GM12878 (cell line): ENCODE data around the gene STK10. TPM values are rescaled to one million over a fixed set of nuclear protein-coding genes. Genes with fewer than 3 reads are reported as not detected.

ENCODE experiments used
- ATAC-seq: fragments of 200-7000 bp; cut with Tn5 transposase; 3 replicates; pipeline ENCODE4 v1.9.1; 2020; ENCODE audit warnings: mild to moderate bottlenecking, moderate library complexity
- BruUV-seq: library from RNA; stranded (reverse); fragments of 400-500 nt; replicated peaks from 2 replicates; lab custom pipeline; 2021; lab: Mats Ljungman, UMichigan
- CTCF ChIA-PET: fragments of 300-600 bp; sonication (Branson Sonifier 250); formaldehyde crosslinking; extraction: SDS; loops from one replicate; lab custom pipeline; 2021; ENCODE audit warnings: inconsistent platforms; lab: Yijun Ruan, JAX
- POLR2A ChIA-PET: fragments of 350-600 bp; formaldehyde crosslinking; extraction: SDS; loops from one replicate; lab custom pipeline; 2021; ENCODE audit warnings: inconsistent platforms; lab: Charles Lee
- RAD21 ChIA-PET: fragments of 300-600 bp; sonication (Branson Sonifier 250); formaldehyde crosslinking; loops from one replicate; lab custom pipeline; 2023; ENCODE audit warnings: antibody characterized with exemption; ENCODE audit not compliant: unreplicated experiment; lab: Charles Lee
- SMC1A ChIA-PET: fragments of 300-600 bp; sonication (Branson Sonifier 250); formaldehyde crosslinking; loops from one replicate; lab custom pipeline; 2023; ENCODE audit not compliant: unreplicated experiment, uncharacterized antibody; lab: Charles Lee
- DNase-seq: peaks from one replicate; pipeline ENCODE4 v3.0.0-alpha.2; 2011; ENCODE audit warnings: low read depth, low spot score
- FAIRE-seq: peaks from 3 replicates; lab custom pipeline; 2011; peaks lifted over from hg19 to GRCh38; lab: Jason Lieb, UNC
- H2AFZ ChIP-seq: 2 replicates; pipeline ENCODE4 v1.6.0; 2011; ENCODE audit warnings: low read depth, low read length, control low read depth; ENCODE audit not compliant: control insufficient read depth
- H3K27ac ChIP-seq: 2 replicates; pipeline ENCODE4 v1.5.1; 2011; ENCODE audit warnings: control low read depth; ENCODE audit not compliant: control insufficient read depth, insufficient read depth
- H3K27me3 ChIP-seq, 2 experiments: replicated peaks in 1 of 2; 2 replicates each; pipeline versions ENCODE4 v1.6.0 to v1.6.1; 2011; ENCODE audit warnings: low read length in 1 of 2; ENCODE audit not compliant: control insufficient read depth in 2 of 2, insufficient read depth in 2 of 2
- H3K36me3 ChIP-seq, 2 experiments: 2 replicates each; pipeline ENCODE4 v1.5.1; 2011; ENCODE audit warnings: low read length in 1 of 2; ENCODE audit not compliant: control insufficient read depth in 2 of 2, insufficient read depth in 2 of 2
- H3K4me1 ChIP-seq: 2 replicates; pipeline ENCODE4 v1.6.1; 2011; ENCODE audit warnings: mild to moderate bottlenecking, low read length, moderate library complexity, mixed read lengths; ENCODE audit not compliant: control insufficient read depth, insufficient read depth
- H3K4me2 ChIP-seq: 2 replicates; pipeline ENCODE4 v1.6.0; 2011; ENCODE audit warnings: control low read depth; ENCODE audit not compliant: control insufficient read depth, insufficient read depth
- H3K4me3 ChIP-seq: fragments of 200-600 bp; sonication (generic); 2 replicates; pipeline ENCODE4 v1.5.1; 2016
- H3K79me2 ChIP-seq: 2 replicates; pipeline ENCODE4 v1.6.0; 2011; ENCODE audit warnings: low read length; ENCODE audit not compliant: control insufficient read depth, insufficient read depth
- H3K9ac ChIP-seq: 2 replicates; pipeline ENCODE4 v1.8.0; 2011; ENCODE audit warnings: low read length, control low read depth, mixed read lengths; ENCODE audit not compliant: control insufficient read depth, insufficient read depth
- H3K9me3 ChIP-seq: replicated peaks from 3 replicates; pipeline ENCODE4 v1.5.1; 2011; ENCODE audit warnings: mild to moderate bottlenecking, low read length; ENCODE audit not compliant: control insufficient read depth, insufficient read depth
- H4K20me1 ChIP-seq: 2 replicates; pipeline ENCODE4 v1.6.0; 2011; ENCODE audit not compliant: control insufficient read depth, insufficient read depth
- ATF7 ChIP-seq: fragments of 450-650 bp; IDR thresholded peaks from 2 replicates; pipeline ENCODE4 v1.6.1; 2016; ENCODE audit warnings: low read depth, mild to moderate bottlenecking
- CBX3 ChIP-seq: fragments of 200-600 bp; sonication (generic); IDR thresholded peaks from 2 replicates; pipeline ENCODE4 v1.6.1; 2016; ENCODE audit warnings: low read depth, borderline replicate concordance
- CBX5 ChIP-seq: sonication (generic); IDR thresholded peaks from 2 replicates; pipeline ENCODE4 v1.6.1; 2016; ENCODE audit warnings: low read depth, moderate library complexity, mild to moderate bottlenecking, inconsistent platforms
- EZH2 ChIP-seq: IDR thresholded peaks from 2 replicates; pipeline ENCODE4 v1.6.1; 2012; ENCODE audit warnings: low read depth, mild to moderate bottlenecking, control low read depth, inconsistent platforms, low read length, borderline replicate concordance; ENCODE audit not compliant: control insufficient read depth
- HDAC2 ChIP-seq: fragments of 200-600 bp; sonication (generic); IDR thresholded peaks from 2 replicates; pipeline ENCODE4 v1.6.1; 2017
- MTA2 ChIP-seq: fragments of 450-650 bp; IDR thresholded peaks from 2 replicates; pipeline ENCODE4 v1.6.1; 2016; ENCODE audit warnings: low read depth, mild to moderate bottlenecking, moderate library complexity
- RBBP5 ChIP-seq: fragments of 200-600 bp; sonication (generic); conservative IDR thresholded peaks from 2 replicates; pipeline ENCODE4 v1.6.1; 2016
- STAT3 ChIP-seq: IDR thresholded peaks from 2 replicates; pipeline ENCODE4 v1.6.1; 2011; ENCODE audit warnings: low read depth, low read length, improper control_type of control experiment
- YBX1 ChIP-seq: fragments of 450-650 bp; IDR thresholded peaks from 2 replicates; pipeline ENCODE4 v1.6.1; 2016; ENCODE audit warnings: antibody characterized with exemption
- WGBS: methylation state at CpG from one replicate; pipeline ENCODE4 v1.1.6; 2016; ENCODE audit warnings: low lambda C conversion rate; ENCODE audit not compliant: insufficient replicate concordance, insufficient coverage; ENCODE audit errors: missing lambda C conversion rate; 5-methylcytosine and 5-hydroxymethylcytosine counted together
- in situ Hi-C: fragments of 300-500 bp; cut with MboI; formaldehyde crosslinking; loops from 9 replicates; pipeline ENCODE4 v1.14.3; 2018; ENCODE audit warnings: mixed read lengths
- intact Hi-C: fragments of 100-400 bp; cut with micrococcal nuclease; formaldehyde crosslinking; loops from one replicate; pipeline ENCODE4 v1.14.2; 2022; ENCODE audit not compliant: unreplicated experiment
- polyA plus RNA-seq, 11 experiments: library from polyadenylated mRNA; depleted of rRNA in 4 of 11; unstranded in 6 of 11; stranded (reverse) in 5 of 11; fragments of >200 nt; fragmentation: Nextera tagmentation in 4 of 11; fragmentation: Illumina TruSeq in 1 of 11; extraction: Ambion mirVana in 4 of 11; extraction: Trizol in 1 of 11; gene quantifications; 1 replicate in 1 of 11; 2 replicates in 10 of 11; pipeline versions ENCODE4 v1.2.1 to v1.2.3, GENCODE V29; 2011 to 2016; ENCODE audit warnings: inconsistent platforms in 2 of 11, missing spikeins in 2 of 11, low read depth in 1 of 11
- total RNA-seq, 4 experiments: library from RNA; depleted of rRNA in 3 of 4; stranded (reverse); fragments of >200 nt in 3 of 4; fragmentation: Illumina TruSeq in 1 of 4; extraction: Trizol in 1 of 4; gene quantifications; 2 replicates each; pipeline versions ENCODE4 v1.2.1 to v1.2.3, GENCODE V29; 2013 to 2021

Gene STK10
- total and polyA plus RNA-seq, 10 of the 15 experiments (the other 5 are each of a cell fraction or from before 2014, with no cell fraction given), result 14.2 to 96.4 (median 50.6) TPM

DNA sequence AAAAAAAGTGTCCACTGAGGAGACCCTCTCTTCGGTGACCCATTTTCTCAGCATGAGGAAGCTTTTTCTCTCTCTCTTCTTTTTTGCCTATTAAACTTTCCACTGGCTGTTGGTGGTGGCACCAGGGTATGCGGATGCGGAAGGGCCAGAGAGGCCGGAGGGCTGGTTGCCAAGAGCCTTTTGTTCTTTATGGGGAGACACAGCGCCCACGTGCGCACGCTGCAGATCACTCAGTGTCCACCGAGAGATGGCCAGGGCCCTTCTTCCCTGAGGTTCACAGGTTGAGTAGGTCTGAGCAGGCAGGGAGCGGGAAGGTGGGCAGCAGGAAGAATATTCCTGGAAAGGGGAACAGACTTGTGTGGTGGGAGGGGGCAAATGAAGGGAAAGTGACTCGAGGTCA is 69.1 kb downstream of the STK10 start:
- Histone ChIP-seq H3K4me1 (peaks cover 12% of the 10 kb centered on the region), H4K20me1 (0 out of 2 replicates have a peak, but pooled peaks cover 4% of the 10 kb centered on the region), H3K9ac (no peak overlapping the region), H3K27me3 (no peaks in the 10 kb centered on the region), H3K4me2 (no peak overlapping the region), H3K4me3 (no peak overlapping the region), H3K79me2 (peaks cover 8% of the 10 kb centered on the region), H3K36me3 (peaks cover 12 to 25% of the 10 kb centered on the region in 2 experiments), H3K27ac (no peak overlapping the region), H3K9me3 (no peaks in the 10 kb centered on the region; the same call in 2 of the 3 replicates), H2AFZ (no peak overlapping the region)
- DNase-seq (no peak), FAIRE-seq (no peak), ATAC-seq (no peak)
- TF ChIP-seq YBX1 (no peak), HDAC2 (no peak), EZH2 (no peak), MTA2 (no peak), CBX3 (no peak), CBX5 (no peak), RBBP5 (no peak), STAT3 (no peak), ATF7 (no peak)
- ChIA-PET RAD21 (interaction anchor here (1.1 to 1.3 kb wide), 2 partner anchors 61 to 68 kb away, joined by 3 to 4 read pairs; no protein-coding TSS in a partner anchor), SMC1A (interaction anchor here (1.5 kb wide), 1 partner anchor 164 kb away, joined by 3 read pairs; no protein-coding TSS in a partner anchor), POLR2A (interaction anchor here (0.7 kb wide), 1 partner anchor 49 kb away, joined by 3 read pairs; no protein-coding TSS in a partner anchor), CTCF (no interaction called here)
- no TSS peak for BruUV-seq
- in situ Hi-C loops (no loop called here), intact Hi-C loops (no loop called here)
- WGBS, result 92% methylated on average over 10 of the region's 11 CpGs
